ENCODE results near the gene ZBED5. TPM values are rescaled to one million over a fixed set of nuclear protein-coding genes. Genes with fewer than 3 reads are reported as not detected.

ZBED5 gene
- total and polyA plus RNA-seq, 9 of the 15 experiments (the other 6 are each of a cell fraction or from before 2014, with no cell fraction given) = 12.4 to 70.7 (median 26.8) TPM

- TF ChIP-seq ESRRB (CRISPR knock-in tag; IDR thresholded peaks at IDR 0.05; ENCODE audit: borderline replicate concordance) (no peak), STAT5B (CRISPR knock-in tag; IDR thresholded peaks at IDR 0.05) (no peak), GATAD2A (IDR thresholded peaks at IDR 0.05) (peak; percentile 89; the same call in 1 of the 2 replicates), NKRF (IDR thresholded peaks at IDR 0.05; ENCODE audit: borderline replicate concordance) (peak; percentile 87), HIVEP1 (CRISPR knock-in tag; IDR thresholded peaks at IDR 0.05) (peak; percentile 73; the same call in 1 of the 2 replicates), MXI1 (IDR thresholded peaks at IDR 0.05; ENCODE audit: low read depth, low read length) (peak; percentile 66; the same call in 1 of the 2 replicates), SUPT5H (IDR thresholded peaks at IDR 0.05) (peak; percentile 100), HMG20A (CRISPR knock-in tag; conservative IDR thresholded peaks at IDR 0.05) (no peak), ZNF79 (CRISPR knock-in tag; IDR thresholded peaks at IDR 0.05; ENCODE audit: low read depth) (0 out of 2 replicates have a peak, but pooled peaks have one; percentile 48), SRSF7 (optimal IDR thresholded peaks at IDR 0.05; ENCODE audit: low read depth, low read length) (no peak), BDP1 (IDR thresholded peaks at IDR 0.05; ENCODE audit: insufficient read depth, insufficient read length) (no peak), FOXJ2 (tag; IDR thresholded peaks at IDR 0.05) (no peak), ZEB2 (IDR thresholded peaks at IDR 0.05) (peak; percentile 12; the same call in 1 of the 2 replicates), E4F1 (CRISPR knock-in tag; IDR thresholded peaks at IDR 0.05; ENCODE audit: borderline replicate concordance) (no peak), ARNT (IDR thresholded peaks at IDR 0.05) (peak; percentile 62 to 83), HOXB6 (CRISPR knock-in tag; IDR thresholded peaks at IDR 0.05; ENCODE audit: borderline replicate concordance) (no peak), CBFA2T3 (IDR thresholded peaks at IDR 0.05) (0 out of 2 replicates have a peak, but pooled peaks have one; percentile 31), TOE1 (IDR thresholded peaks at IDR 0.05; ENCODE audit: borderline replicate concordance) (peak; percentile 77), TOE1 (CRISPR knock-in tag; IDR thresholded peaks at IDR 0.05; ENCODE audit: borderline replicate concordance, low read depth) (no peak), MTA3 (IDR thresholded peaks at IDR 0.05; ENCODE audit: borderline replicate concordance) (peak; percentile 90), CTBP1 (IDR thresholded peaks at IDR 0.05; ENCODE audit: borderline replicate concordance) (peak; percentile 64; the same call in 1 of the 2 replicates), OTX1 (CRISPR knock-in tag; IDR thresholded peaks at IDR 0.05) (peak; percentile 98)
These were observed 49.1 kb downstream of the ZBED5 start, which contains the start of gene EIF4G2 (continued) for GRCh38 chr11:10808553-10809372.
